Body of pancreas (tissue), 4 donors: ENCODE measurements around the gene ZNF736. TPM values are rescaled to one million over a fixed set of nuclear protein-coding genes. Genes with fewer than 3 reads are reported as not detected.

Source experiments
- ATAC-seq: fragments of 150-250 bp; one replicate; pipeline ENCODE4 v1.9.1; 2016
- DNase-seq, 4 donors: peaks; one replicate each; pipeline ENCODE4 v3.0.0-alpha.2; 2019
- H3K27ac ChIP-seq, 4 donors: fragments of 200-600 bp; sonication (generic); 1 replicate in 3 of 4; 2 replicates in 1 of 4; pipeline versions ENCODE4 v1.5.1 to v1.6.1; 2016 to 2019; ENCODE audit warnings: mild to moderate bottlenecking in 1 of 4, mixed read lengths in 1 of 4, moderate library complexity in 1 of 4
- H3K27me3 ChIP-seq, 2 donors: fragments of 200-600 bp; sonication (generic); one replicate each; pipeline ENCODE4 v1.6.0; 2016; ENCODE audit warnings: mild to moderate bottlenecking in 1 of 2
- H3K36me3 ChIP-seq, 2 donors: fragments of 200-600 bp; sonication (generic); replicated peaks in 1 of 2; 2 replicates each; pipeline ENCODE4 v1.5.1; 2016; ENCODE audit warnings: low read depth in 2 of 2; ENCODE audit not compliant: insufficient read depth in 1 of 2
- H3K4me1 ChIP-seq: fragments of 200-600 bp; sonication (generic); one replicate; pipeline ENCODE4 v1.6.0; 2016
- H3K4me3 ChIP-seq, 2 donors: fragments of 200-600 bp; sonication (generic); 1 replicate in 1 of 2; 2 replicates in 1 of 2; pipeline ENCODE4 v1.5.1; 2016 to 2019
- H3K9me3 ChIP-seq, 3 donors: fragments of 200-600 bp; sonication (generic); 1 replicate in 2 of 3; 2 replicates in 1 of 3; pipeline ENCODE4 v1.5.1; 2016
- POLR2A ChIP-seq, 3 donors: fragments of 450-650 bp; IDR thresholded peaks; one replicate each; pipeline ENCODE4 v1.6.1; 2016; ENCODE audit warnings: antibody characterized with exemption in 3 of 3, mild to moderate bottlenecking in 2 of 3
- WGBS, 2 donors: methylation state at CpG; one replicate each; pipeline ENCODE4 v1.1.5; 2017; 5-methylcytosine and 5-hydroxymethylcytosine counted together
- intact Hi-C: fragments of 100-400 bp; cut with DNase I; formaldehyde crosslinking; loops from one replicate; pipeline ENCODE4 v1.15.1; 2023
- total RNA-seq, 2 donors: library from RNA; depleted of rRNA; stranded (reverse); fragments of >200 nt; gene quantifications; one replicate each; pipeline ENCODE4 v1.1.0, GENCODE V29; 2016
- TF ChIP-seq, protein P1 (sequence below), 7 experiments: fragments of 450-650 bp in 4 of 7; fragments of 200-600 bp in 3 of 7; sonication (generic) in 3 of 7; IDR thresholded peaks; one replicate each; pipeline ENCODE4 v1.5.1; 2016 to 2019; ENCODE audit warnings: antibody characterized with exemption in 7 of 7

Gene ZNF736
- total RNA-seq, 2 donors from 2014 or later: 6.3 to 26.2 TPM

GRCh38 chr7:64359543-64359942 lies 45.8 kb downstream of the ZNF736 start:
- H3K4me1 ChIP-seq: no peaks in the 10 kb centered on the region
- 76 to 90% methylated on average over 2 of the region's 2 CpGs for WGBS, 2 donors
- no peak for TF ChIP-seq POLR2A (IDR thresholded peaks at IDR 0.05)
- TF ChIP-seq, protein P1, sequence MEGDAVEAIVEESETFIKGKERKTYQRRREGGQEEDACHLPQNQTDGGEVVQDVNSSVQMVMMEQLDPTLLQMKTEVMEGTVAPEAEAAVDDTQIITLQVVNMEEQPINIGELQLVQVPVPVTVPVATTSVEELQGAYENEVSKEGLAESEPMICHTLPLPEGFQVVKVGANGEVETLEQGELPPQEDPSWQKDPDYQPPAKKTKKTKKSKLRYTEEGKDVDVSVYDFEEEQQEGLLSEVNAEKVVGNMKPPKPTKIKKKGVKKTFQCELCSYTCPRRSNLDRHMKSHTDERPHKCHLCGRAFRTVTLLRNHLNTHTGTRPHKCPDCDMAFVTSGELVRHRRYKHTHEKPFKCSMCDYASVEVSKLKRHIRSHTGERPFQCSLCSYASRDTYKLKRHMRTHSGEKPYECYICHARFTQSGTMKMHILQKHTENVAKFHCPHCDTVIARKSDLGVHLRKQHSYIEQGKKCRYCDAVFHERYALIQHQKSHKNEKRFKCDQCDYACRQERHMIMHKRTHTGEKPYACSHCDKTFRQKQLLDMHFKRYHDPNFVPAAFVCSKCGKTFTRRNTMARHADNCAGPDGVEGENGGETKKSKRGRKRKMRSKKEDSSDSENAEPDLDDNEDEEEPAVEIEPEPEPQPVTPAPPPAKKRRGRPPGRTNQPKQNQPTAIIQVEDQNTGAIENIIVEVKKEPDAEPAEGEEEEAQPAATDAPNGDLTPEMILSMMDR (IDR thresholded peaks at IDR 0.05): no peak
- no peak for ATAC-seq
- no peak for DNase-seq
- H3K4me3 ChIP-seq: no peak overlapping the region
- H3K27me3 ChIP-seq: no peaks in the 10 kb centered on the region
- no peaks in the 10 kb centered on the region for H3K36me3 ChIP-seq
- peaks cover 0 to 65% (median 0%) of the 10 kb centered on the region in 3 donors for H3K9me3 ChIP-seq
- H3K27ac ChIP-seq: no peak overlapping the region
- intact Hi-C loops: no loop called here

- TF ChIP-seq, protein P1 (IDR thresholded peaks at IDR 0.05): no peak
- TF ChIP-seq POLR2A (IDR thresholded peaks at IDR 0.05): no peak
- intact Hi-C loops: no loop called here
- DNase-seq (no peak), ATAC-seq (no peak)
- Histone ChIP-seq H3K36me3 (no peaks in the 10 kb centered on the region), H3K9me3 (peaks cover 0 to 3% (median 0%) of the 10 kb centered on the region in 3 donors), H3K4me3 (no peak overlapping the region), H3K4me1 (no peaks in the 10 kb centered on the region), H3K27ac (no peak overlapping the region), H3K27me3 (no peaks in the 10 kb centered on the region)
- WGBS, 2 donors: 78 to 91% methylated on average over 2 of the region's 2 CpGs
These were observed 57.4 kb downstream of the ZNF736 start for GRCh38 chr7:64371116-64371515.

- no peak overlapping the region for H3K4me3 ChIP-seq
- H3K9me3 ChIP-seq: peaks cover 0 to 2% (median 0%) of the 10 kb centered on the region in 3 donors
- intact Hi-C loops: no loop called here
- H3K4me1 ChIP-seq: no peaks in the 10 kb centered on the region
- DNase-seq: no peak
- no peaks in the 10 kb centered on the region for H3K27me3 ChIP-seq
- no peak for TF ChIP-seq POLR2A (IDR thresholded peaks at IDR 0.05)
- TF ChIP-seq, protein P1 (IDR thresholded peaks at IDR 0.05): no peak
- H3K27ac ChIP-seq: no peak overlapping the region
- H3K36me3 ChIP-seq: no peaks in the 10 kb centered on the region
- 40 to 59% methylated on average over 1 to 2 of the region's 2 CpGs for WGBS, 2 donors
- no peak for ATAC-seq
These were observed 59.3 kb downstream of the ZNF736 start for GRCh38 chr7:64373017-64373416.

GRCh38 chr7:64400401-64400800 lies 86.6 kb downstream of the ZNF736 start:
- Histone ChIP-seq H3K4me1 (no peaks in the 10 kb centered on the region), H3K27me3 (no peaks in the 10 kb centered on the region), H3K27ac (no peak overlapping the region), H3K9me3 (no peaks in the 10 kb centered on the region), H3K4me3 (no peak overlapping the region), H3K36me3 (no peaks in the 10 kb centered on the region)
- DNase-seq: no peak
- intact Hi-C loops: no loop called here
- ATAC-seq: no peak
- TF ChIP-seq, protein P1 (IDR thresholded peaks at IDR 0.05): no peak
- TF ChIP-seq POLR2A (IDR thresholded peaks at IDR 0.05): no peak

Other genes starting within 250 kb of the ZNF736 start
- gene ZNF735, start 106.8 kb upstream of the ZNF736 start, total RNA-seq: not detected
- not detected for gene ZNF679, start 85.5 kb upstream of the ZNF736 start, total RNA-seq
- gene ZNF680, start 249.1 kb downstream of the ZNF736 start, total RNA-seq: 10 to 100 TPM; 14.8 to 23.7 TPM